IPS DF 6.9 (cell line): ENCODE results near the gene PAWR.

ENCODE experiments used
- DNase-seq: peaks from one replicate; pipeline ENCODE4 v3.0.0-alpha.2; 2013; ENCODE audit warnings: low read depth, low spot score
- H3K27ac ChIP-seq: one replicate; pipeline ENCODE4 v1.5.1; 2013; ENCODE audit warnings: low read length, control low read depth
- H3K27me3 ChIP-seq: 2 replicates; pipeline ENCODE4 v1.6.1; 2013; ENCODE audit warnings: mild to moderate bottlenecking, low read length; ENCODE audit not compliant: control insufficient read depth, insufficient read depth
- H3K36me3 ChIP-seq: 2 replicates; pipeline ENCODE4 v1.6.1; 2013; ENCODE audit warnings: low read length; ENCODE audit not compliant: control insufficient read depth, insufficient read depth
- H3K4me1 ChIP-seq: 2 replicates; pipeline ENCODE4 v1.6.1; 2013; ENCODE audit warnings: low read length; ENCODE audit not compliant: control insufficient read depth, insufficient read depth
- H3K4me3 ChIP-seq: 2 replicates; pipeline ENCODE4 v1.5.1; 2013; ENCODE audit warnings: mild to moderate bottlenecking, low read length
- H3K9me3 ChIP-seq: 2 replicates; pipeline ENCODE4 v1.6.1; 2013; ENCODE audit warnings: low read length, inconsistent platforms; ENCODE audit not compliant: control insufficient read depth, insufficient read depth
- WGBS: extraction: QIAGEN DNeasy Blood & Tissue Kit; methylation state at CpG from one replicate; pipeline ENCODE4 v1.1.7; 2013; ENCODE audit warnings: mixed read lengths, missing lambda C conversion rate; ENCODE audit not compliant: insufficient read length, insufficient coverage; 5-methylcytosine and 5-hydroxymethylcytosine counted together

PAWR gene

DNA sequence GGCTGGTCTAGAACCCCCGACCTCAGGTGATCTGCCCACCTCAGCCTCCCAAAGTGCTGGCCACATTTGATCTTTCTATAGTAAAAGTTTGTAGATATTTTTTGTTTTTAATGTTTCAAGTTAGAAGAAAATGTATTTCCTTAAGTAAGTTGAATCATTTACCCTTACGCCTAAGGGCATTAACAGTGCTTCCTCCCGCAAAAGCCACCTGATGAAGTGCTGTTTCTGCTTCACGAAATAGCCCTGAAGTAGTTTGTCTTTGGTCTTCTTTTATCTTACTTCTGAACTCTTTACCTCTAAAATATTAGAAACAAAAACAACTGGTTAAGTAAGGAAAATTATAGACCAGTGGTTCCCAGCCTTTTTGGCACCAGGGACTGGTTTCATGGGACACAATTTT, 22.7 kb downstream of the PAWR start:
- H3K4me3 ChIP-seq, result no peak overlapping the region
- no CpG with 5 or more reads among the region's 4 CpGs for WGBS
- H3K4me1 ChIP-seq, result peaks cover 4% of the 10 kb centered on the region
- no peaks in the 10 kb centered on the region for H3K9me3 ChIP-seq
- DNase-seq, result no peak
- H3K36me3 ChIP-seq, result no peaks in the 10 kb centered on the region
- no peak overlapping the region for H3K27ac ChIP-seq
- no peaks in the 10 kb centered on the region for H3K27me3 ChIP-seq

GRCh38 chr12:79665212-79665887, 25.4 kb downstream of the PAWR start:
- H3K9me3 ChIP-seq, result no peaks in the 10 kb centered on the region
- no peak overlapping the region for H3K4me3 ChIP-seq
- H3K4me1 ChIP-seq, result peaks cover 2% of the 10 kb centered on the region; the same call in 1 of the 2 replicates
- no peaks in the 10 kb centered on the region for H3K36me3 ChIP-seq
- WGBS, result no CpG with 5 or more reads among the region's 4 CpGs
- H3K27ac ChIP-seq, result no peak overlapping the region
- no peaks in the 10 kb centered on the region for H3K27me3 ChIP-seq
- no peak for DNase-seq

- Histone ChIP-seq H3K9me3 (no peaks in the 10 kb centered on the region), H3K27me3 (no peaks in the 10 kb centered on the region), H3K36me3 (no peaks in the 10 kb centered on the region), H3K4me1 (peaks cover 2% of the 10 kb centered on the region; the same call in 1 of the 2 replicates), H3K4me3 (no peak overlapping the region), H3K27ac (no peak overlapping the region)
- no peak for DNase-seq
- WGBS, result no CpG with 5 or more reads among the region's 4 CpGs
Observed at GRCh38 chr12:79664518-79664917, 26.2 kb downstream of the PAWR start.

GRCh38 chr12:79662046-79662811, 28.5 kb downstream of the PAWR start:
- Histone ChIP-seq H3K27me3 (no peaks in the 10 kb centered on the region), H3K9me3 (no peaks in the 10 kb centered on the region), H3K4me1 (no peaks in the 10 kb centered on the region), H3K36me3 (no peaks in the 10 kb centered on the region), H3K27ac (no peak overlapping the region), H3K4me3 (no peak overlapping the region)
- DNase-seq, result no peak
- no CpG with 5 or more reads among the region's 1 CpG for WGBS

DNA sequence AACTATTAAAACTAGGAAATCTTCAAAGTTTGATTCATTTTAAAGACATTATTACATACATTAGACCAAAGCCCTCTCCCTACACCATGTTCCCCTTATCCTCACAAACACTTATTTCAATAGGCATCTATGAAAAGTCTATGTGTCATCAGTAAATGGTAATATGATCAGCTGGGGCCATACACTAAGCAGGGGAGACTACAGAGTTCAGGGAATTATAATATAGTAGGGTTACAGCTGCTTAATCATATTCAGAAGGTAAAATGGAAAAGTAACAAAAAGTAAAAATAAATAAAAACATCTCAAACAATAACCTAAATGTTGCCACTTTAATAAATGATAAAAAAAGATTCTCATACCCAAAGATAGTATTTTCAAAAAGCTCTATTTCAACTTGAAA, 29.1 kb downstream of the PAWR start:
- no peaks in the 10 kb centered on the region for H3K36me3 ChIP-seq

GRCh38 chr12:79659961-79660431, 30.8 kb downstream of the PAWR start:
- no peak overlapping the region for H3K27ac ChIP-seq
- H3K9me3 ChIP-seq, result no peaks in the 10 kb centered on the region
- WGBS, result no CpG with 5 or more reads among the region's 1 CpG
- H3K36me3 ChIP-seq, result no peaks in the 10 kb centered on the region
- no peak for DNase-seq
- no peaks in the 10 kb centered on the region for H3K27me3 ChIP-seq
- H3K4me1 ChIP-seq, result peaks cover 1% of the 10 kb centered on the region; the same call in 1 of the 2 replicates
- H3K4me3 ChIP-seq, result no peak overlapping the region

More for the DNA sequence above, 29.1 kb downstream of the PAWR start:
- no peak for DNase-seq
- H3K27ac ChIP-seq, result no peak overlapping the region
- no peaks in the 10 kb centered on the region for H3K4me1 ChIP-seq
- H3K27me3 ChIP-seq, result no peaks in the 10 kb centered on the region
- no peak overlapping the region for H3K4me3 ChIP-seq
- no peaks in the 10 kb centered on the region for H3K9me3 ChIP-seq

- H3K4me1 ChIP-seq, result peaks cover 1% of the 10 kb centered on the region; the same call in 1 of the 2 replicates
- no peak overlapping the region for H3K4me3 ChIP-seq
- no CpG with 5 or more reads among the region's 1 CpG for WGBS
- no peak overlapping the region for H3K27ac ChIP-seq
- no peaks in the 10 kb centered on the region for H3K27me3 ChIP-seq
- no peaks in the 10 kb centered on the region for H3K9me3 ChIP-seq
- DNase-seq, result no peak
- no peaks in the 10 kb centered on the region for H3K36me3 ChIP-seq
Observed at GRCh38 chr12:79658221-79658620, 32.5 kb downstream of the PAWR start.

- no peak for DNase-seq
- H3K27me3 ChIP-seq, result no peaks in the 10 kb centered on the region
- no peaks in the 10 kb centered on the region for H3K9me3 ChIP-seq
- H3K36me3 ChIP-seq, result no peaks in the 10 kb centered on the region
- no CpG with 5 or more reads among the region's 7 CpGs for WGBS
- no peak overlapping the region for H3K27ac ChIP-seq
- peaks cover 1% of the 10 kb centered on the region; the same call in 1 of the 2 replicates for H3K4me1 ChIP-seq
- H3K4me3 ChIP-seq, result no peak overlapping the region
Observed at GRCh38 chr12:79657136-79657535, 33.6 kb downstream of the PAWR start.

DNA sequence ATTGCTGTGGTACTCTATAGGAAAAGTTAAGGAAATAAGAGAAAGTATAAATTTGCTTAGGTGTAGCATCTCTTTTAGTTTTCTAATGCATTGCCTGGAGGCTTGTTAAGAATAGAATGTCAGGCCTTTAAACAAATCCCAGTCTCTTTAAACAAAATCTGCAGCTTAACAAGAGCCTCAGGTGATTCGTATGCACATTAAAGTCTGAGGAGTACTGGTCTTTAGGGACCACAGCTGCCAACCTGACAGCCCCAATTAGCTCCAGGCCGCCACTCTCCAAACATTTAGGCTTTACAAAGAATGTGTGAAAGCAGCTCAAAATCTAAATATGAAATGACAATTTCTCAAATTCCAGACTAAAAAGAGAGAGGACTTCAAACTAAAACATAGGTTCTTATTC, 35.7 kb downstream of the PAWR start:
- no peaks in the 10 kb centered on the region for H3K9me3 ChIP-seq
- peaks cover 1% of the 10 kb centered on the region; the same call in 1 of the 2 replicates for H3K4me1 ChIP-seq
- no peak overlapping the region for H3K27ac ChIP-seq
- H3K27me3 ChIP-seq, result no peaks in the 10 kb centered on the region
- no peaks in the 10 kb centered on the region for H3K36me3 ChIP-seq
- no peak overlapping the region for H3K4me3 ChIP-seq
- no peak for DNase-seq
- WGBS, result no CpG with 5 or more reads among the region's 2 CpGs

GRCh38 chr12:79652521-79652920, 38.2 kb downstream of the PAWR start:
- peaks cover 1% of the 10 kb centered on the region; the same call in 1 of the 2 replicates for H3K4me1 ChIP-seq
- DNase-seq, result no peak
- no peaks in the 10 kb centered on the region for H3K9me3 ChIP-seq
- H3K27ac ChIP-seq, result no peak overlapping the region
- no peaks in the 10 kb centered on the region for H3K36me3 ChIP-seq
- no CpG with 5 or more reads among the region's 1 CpG for WGBS
- H3K27me3 ChIP-seq, result no peaks in the 10 kb centered on the region
- H3K4me3 ChIP-seq, result no peak overlapping the region
